Measurements from ENCODE around the gene COQ9. TPM values are rescaled to one million over a fixed set of nuclear protein-coding genes. Genes with fewer than 3 reads are reported as not detected.

COQ9 gene
- total RNA-seq, 1 experiment from 2014 or later = 69.7 TPM

GRCh38 chr16:57486858-57487834 lies 39.9 kb downstream of the COQ9 start:
- Histone ChIP-seq H3K36me3 (ENCODE audit: insufficient read depth, low read length, poor library complexity, severe bottlenecking) (no peaks in the 10 kb centered on the region), H3K27ac (ENCODE audit: low read depth, low read length, poor library complexity, severe bottlenecking) (no peak overlapping the region), H3K9me3 (ENCODE audit: low read depth, low read length, poor library complexity, severe bottlenecking) (no peaks in the 10 kb centered on the region), H3K4me3 (ENCODE audit: low read depth, low read length, poor library complexity, severe bottlenecking) (peak overlapping the region; percentile 71), H3K27me3 (replicated peaks; ENCODE audit: insufficient read depth, low read depth, low read length, poor library complexity) (no peaks in the 10 kb centered on the region), H3K4me1 (ENCODE audit: insufficient read depth, low read length, poor library complexity, severe bottlenecking) (no peaks in the 10 kb centered on the region)
- intact Hi-C loops (cut with micrococcal nuclease; ENCODE audit: unreplicated experiment) = no loop called here
- POLR2A ChIA-PET (ENCODE audit: low non-redundant PET) = no interaction called here
- BruUV-seq (replicated peaks) = no TSS peak
- TF ChIP-seq CTCF (conservative IDR thresholded peaks at IDR 0.05; ENCODE audit: low read depth, low read length) = no peak
- TF ChIP-seq EZH2 (IDR thresholded peaks at IDR 0.05; ENCODE audit: borderline replicate concordance, low read depth, low read length, poor library complexity, severe bottlenecking) = no peak
- CTCF ChIA-PET = interaction anchor here (0.5 to 0.7 kb wide), 2 partner anchors 73 to 513 kb away, joined by 3 to 14 read pairs; no protein-coding TSS in a partner anchor
- no peak for DNase-seq (ENCODE audit: low spot score)

GRCh38 chr16:57489229-57489628 lies 42.0 kb downstream of the COQ9 start:
- TF ChIP-seq CTCF (conservative IDR thresholded peaks at IDR 0.05; ENCODE audit: low read depth, low read length) = no peak
- no peak for TF ChIP-seq EZH2 (IDR thresholded peaks at IDR 0.05; ENCODE audit: borderline replicate concordance, low read depth, low read length, poor library complexity, severe bottlenecking)
- Histone ChIP-seq H3K36me3 (ENCODE audit: insufficient read depth, low read length, poor library complexity, severe bottlenecking) (no peaks in the 10 kb centered on the region), H3K27ac (ENCODE audit: low read depth, low read length, poor library complexity, severe bottlenecking) (no peak overlapping the region), H3K27me3 (replicated peaks; ENCODE audit: insufficient read depth, low read depth, low read length, poor library complexity) (no peaks in the 10 kb centered on the region), H3K4me3 (ENCODE audit: low read depth, low read length, poor library complexity, severe bottlenecking) (no peak overlapping the region), H3K4me1 (ENCODE audit: insufficient read depth, low read length, poor library complexity, severe bottlenecking) (peaks cover 5% of the 10 kb centered on the region), H3K9me3 (ENCODE audit: low read depth, low read length, poor library complexity, severe bottlenecking) (no peaks in the 10 kb centered on the region)
- CTCF ChIA-PET = no interaction called here
- intact Hi-C loops (cut with micrococcal nuclease; ENCODE audit: unreplicated experiment) = no loop called here
- BruUV-seq (replicated peaks) = no TSS peak
- no peak for DNase-seq (ENCODE audit: low spot score)
- POLR2A ChIA-PET (ENCODE audit: low non-redundant PET) = no interaction called here

- no peaks in the 10 kb centered on the region for H3K36me3 ChIP-seq (ENCODE audit: insufficient read depth, low read length, poor library complexity, severe bottlenecking)
- no peaks in the 10 kb centered on the region for H3K9me3 ChIP-seq (ENCODE audit: low read depth, low read length, poor library complexity, severe bottlenecking)
- ChIA-PET CTCF (no interaction called here), POLR2A (ENCODE audit: low non-redundant PET) (no interaction called here)
- TF ChIP-seq EZH2 (IDR thresholded peaks at IDR 0.05; ENCODE audit: borderline replicate concordance, low read depth, low read length, poor library complexity, severe bottlenecking) (no peak), CTCF (conservative IDR thresholded peaks at IDR 0.05; ENCODE audit: low read depth, low read length) (no peak)
- H3K27me3 ChIP-seq (replicated peaks; ENCODE audit: insufficient read depth, low read depth, low read length, poor library complexity) = no peaks in the 10 kb centered on the region
- peak overlapping the region; percentile 28 for H3K27ac ChIP-seq (ENCODE audit: low read depth, low read length, poor library complexity, severe bottlenecking)
- DNase-seq (ENCODE audit: low spot score) = no peak
- intact Hi-C loops (cut with micrococcal nuclease; ENCODE audit: unreplicated experiment) = no loop called here
- no peak overlapping the region for H3K4me3 ChIP-seq (ENCODE audit: low read depth, low read length, poor library complexity, severe bottlenecking)
- H3K4me1 ChIP-seq (ENCODE audit: insufficient read depth, low read length, poor library complexity, severe bottlenecking) = peaks cover 5% of the 10 kb centered on the region
- BruUV-seq (replicated peaks) = no TSS peak
Observed at GRCh38 chr16:57493767-57494166, 46.5 kb downstream of the COQ9 start.

Data from A673 (cell line).